ENCODE results near the gene RTN4RL2. TPM values are rescaled to one million over a fixed set of nuclear protein-coding genes. Genes with fewer than 3 reads are reported as not detected.

Gene RTN4RL2
- total and polyA plus RNA-seq, 9 of the 15 experiments (the other 6 are each of a cell fraction or from before 2014, with no cell fraction given): 0.06 to 1.9 (median 0.34) TPM; not detected in 4

- TF ChIP-seq ZNF639 (CRISPR knock-in tag; conservative IDR thresholded peaks at IDR 0.05 in 1 of 2, IDR thresholded peaks at IDR 0.05 in 1 of 2) (peak in 1 of 2 experiments; percentile 86; a peak in 2 of 4 replicates), MTA3 (IDR thresholded peaks at IDR 0.05; ENCODE audit: borderline replicate concordance) (0 out of 2 replicates have a peak, but pooled peaks have one; percentile 54), ATF1 (CRISPR knock-in tag; IDR thresholded peaks at IDR 0.05) (no peak), ATF1 (tag; IDR thresholded peaks at IDR 0.05) (peak; percentile 76), CBX3 (IDR thresholded peaks at IDR 0.05; ENCODE audit: borderline replicate concordance in 1 of 2, low read length in 2 of 2) (peak in 1 of 2 experiments; percentile 93; a peak in 2 of 3 replicates), ZBTB7A (IDR thresholded peaks at IDR 0.05; ENCODE audit: borderline replicate concordance, control insufficient read depth, low read depth, low read length) (peak; percentile 97), CBX5 (IDR thresholded peaks at IDR 0.05; ENCODE audit: borderline replicate concordance, low read depth) (no peak), SMAD3 (CRISPR knock-in tag; conservative IDR thresholded peaks at IDR 0.05) (peak; percentile 91), GABPA (tag; conservative IDR thresholded peaks at IDR 0.05; ENCODE audit: low read depth) (peak; percentile 77), FOXP4 (CRISPR knock-in tag; IDR thresholded peaks at IDR 0.05; ENCODE audit: borderline replicate concordance) (peak; percentile 22), THRAP3 (IDR thresholded peaks at IDR 0.05; ENCODE audit: borderline replicate concordance) (no peak), SP1 (CRISPR knock-in tag; IDR thresholded peaks at IDR 0.05) (peak; percentile 86), CCNT2 (IDR thresholded peaks at IDR 0.05; ENCODE audit: borderline replicate concordance, extremely low read depth, insufficient read length, low read depth, low read length) (peak; percentile 88), E2F3 (CRISPR knock-in tag; IDR thresholded peaks at IDR 0.05) (0 out of 2 replicates have a peak, but pooled peaks have one; percentile 20), LARP7 (IDR thresholded peaks at IDR 0.05) (no peak), MXI1 (IDR thresholded peaks at IDR 0.05; ENCODE audit: low read depth, low read length) (peak; percentile 93), TBL1XR1 (IDR thresholded peaks at IDR 0.05; ENCODE audit: low read length in 2 of 2) (peak; percentile 94 to 96; a peak in 3 of 4 replicates), CBFA2T3 (IDR thresholded peaks at IDR 0.05) (peak; percentile 99), ZBTB11 (CRISPR knock-in tag; IDR thresholded peaks at IDR 0.05) (peak in 1 of 3 experiments; percentile 88; a peak in 2 of 6 replicates), ADNP (tag; IDR thresholded peaks at IDR 0.05) (no peak), MBD2 (IDR thresholded peaks at IDR 0.05; ENCODE audit: borderline replicate concordance, low read depth) (peak; percentile 86; the same call in 1 of the 2 replicates)
These were observed 35.4 kb upstream of the RTN4RL2 start (continued) for GRCh38 chr11:57424792-57425564.
